ENCODE measurements around the gene POPDC3. TPM values are rescaled to one million over a fixed set of nuclear protein-coding genes. Genes with fewer than 3 reads are reported as not detected.

The POPDC3 gene
- total RNA-seq (10 to 100 TPM; 31.1 to 59.7 (median 39.0) TPM), polyA plus RNA-seq (10 to 100 TPM; 37.8 to 50.3 TPM)
- long read RNA-seq, donor 1, transcript POPDC3-203 (4 exons, 1,029 nt), result minor isoform, 10 of 56 reads
- long read RNA-seq, donor 1, transcript POPDC3-201 (4 exons, 1,345 nt), result major isoform, 38 of 56 reads
- long read RNA-seq, donor 1, partial matches to known transcripts, result 3 of 56 reads
- long read RNA-seq, donor 1, other reads (novel, unspliced or antisense), result 5 of 56 reads
- long read RNA-seq, donor 2, transcript POPDC3-203 (4 exons, 1,029 nt), result minor isoform, 17 of 70 reads
- long read RNA-seq, donor 2, transcript POPDC3-201 (4 exons, 1,345 nt), result major isoform, 36 of 70 reads
- long read RNA-seq, donor 2, partial matches to known transcripts, result 9 of 70 reads
- long read RNA-seq, donor 2, other reads (novel, unspliced or antisense), result 7 of 70 reads
- long read RNA-seq, donor 3, transcript POPDC3-203 (4 exons, 1,029 nt), result minor isoform, 7 of 57 reads
- long read RNA-seq, donor 3, transcript POPDC3-201 (4 exons, 1,345 nt), result major isoform, 43 of 57 reads
- long read RNA-seq, donor 3, partial matches to known transcripts, result 2 of 57 reads
- long read RNA-seq, donor 3, other reads (novel, unspliced or antisense), result 5 of 57 reads

- WGBS, 2 donors, result 1 to 2% methylated on average over 77 to 90 of the region's 90 CpGs
- Histone ChIP-seq H3K9me3 (peaks cover 0 to 5% (median 0%) of the 10 kb centered on the region in 11 donors), H3K4me1 (peaks cover 0 to 9% (median 4%) of the 10 kb centered on the region in 9 donors), H3K27ac (peak within 1 kb of the TSS; percentile 80 to 94 (median 92)), H3K27me3 (peaks cover 0 to 90% (median 23%) of the 10 kb centered on the region in 7 donors), H3K36me3 (no peaks in the 10 kb centered on the region), H3K4me3 (peak within 1 kb of the TSS; percentile 21 to 64 (median 56))
- ATAC-seq (peak; percentile 71 to 86 (median 80)), DNase-seq (peak; percentile 19 to 25)
- intact Hi-C loops (cut with DNase I), result loop anchor here in 3 of 10 donors (1.0 to 10.0 kb wide), 3 partner anchors 20 to 85 kb away; no protein-coding TSS in a partner anchor
- TF ChIP-seq CTCF (IDR thresholded peaks at IDR 0.05), result peak in 1 of 9 donors; percentile 2
Observed at GRCh38 chr6:105179244-105180065, at the start of gene POPDC3. TSS of gene POPDC3 (minus strand) at chr6:105180014. CDS start at chr6:105161909, 18,105 bp downstream.

- TF ChIP-seq CTCF (IDR thresholded peaks at IDR 0.05), result no peak
- ATAC-seq, result no peak
- Histone ChIP-seq H3K27me3 (no peaks in the 10 kb centered on the region), H3K36me3 (no peaks in the 10 kb centered on the region), H3K9me3 (peaks cover 0 to 9% (median 0%) of the 10 kb centered on the region in 11 donors), H3K27ac (no peak overlapping the region), H3K4me3 (no peak overlapping the region), H3K4me1 (peaks cover 0 to 12% (median 3%) of the 10 kb centered on the region in 9 donors)
- 65 to 78% methylated on average over 3 of the region's 3 CpGs for WGBS, 2 donors
- DNase-seq, result no peak
- intact Hi-C loops (cut with DNase I), result no loop called here
Observed at GRCh38 chr6:105227295-105227767, 47.5 kb upstream of the POPDC3 start.

GRCh38 chr6:105226598-105227294 lies 46.9 kb upstream of the POPDC3 start:
- DNase-seq (peak in 1 of 2 donors; percentile 17), ATAC-seq (peak; percentile 41 to 92 (median 60))
- Histone ChIP-seq H3K9me3 (peaks cover 0 to 7% (median 0%) of the 10 kb centered on the region in 11 donors), H3K4me1 (peaks cover 0 to 12% (median 3%) of the 10 kb centered on the region in 9 donors), H3K36me3 (no peaks in the 10 kb centered on the region), H3K27ac (no peak overlapping the region), H3K27me3 (no peaks in the 10 kb centered on the region), H3K4me3 (no peak overlapping the region)
- 15 to 16% methylated on average over 7 of the region's 7 CpGs for WGBS, 2 donors
- intact Hi-C loops (cut with DNase I), result no loop called here
- no peak for TF ChIP-seq CTCF (IDR thresholded peaks at IDR 0.05)

All from heart right ventricle (tissue), 16 donors.